TTC549 (cell line): Measurements from ENCODE around the gene EBF3.

ENCODE experiments used
- FAIRE-seq: peaks from 2 replicates; lab custom pipeline; 2012; peaks lifted over from hg19 to GRCh38; lab: Jason Lieb, UNC

The EBF3 gene

DNA sequence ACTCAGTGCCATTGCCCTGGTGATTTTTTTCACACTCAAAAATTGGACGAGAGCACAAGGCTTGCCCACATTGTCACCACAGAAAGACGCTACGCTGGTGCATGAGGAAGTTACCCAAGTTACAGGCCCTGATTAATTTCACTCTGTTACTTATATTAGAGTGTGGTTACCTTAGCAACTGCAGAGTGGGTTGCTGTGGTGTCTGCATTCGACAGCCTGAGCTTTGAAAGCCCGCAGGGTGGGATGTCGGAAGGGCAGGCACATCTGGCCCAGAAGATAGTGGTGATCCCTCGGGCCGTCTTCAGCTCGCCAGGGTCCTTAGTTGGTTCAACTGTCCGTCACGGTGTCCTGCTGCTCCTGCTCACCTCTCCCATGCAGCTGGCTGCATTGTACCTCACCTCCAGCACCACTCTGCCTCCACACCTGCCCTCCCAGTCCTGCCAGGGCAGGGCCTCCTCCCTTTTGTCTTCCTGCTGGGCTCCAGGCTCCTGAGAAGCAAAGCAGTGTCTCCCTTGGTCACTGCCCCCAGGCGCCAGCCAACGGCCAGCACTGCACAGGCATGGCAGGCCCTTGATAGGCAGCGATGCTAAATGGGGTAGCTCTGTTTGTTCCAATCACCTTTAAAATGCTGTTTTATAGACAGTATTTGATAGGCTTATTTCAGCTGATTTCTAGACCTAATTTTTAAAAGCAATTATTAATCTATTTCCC lies 167.2 kb downstream of the EBF3 start:
- FAIRE-seq: no peak

GRCh38 chr10:129793996-129794395 lies 170.1 kb downstream of the EBF3 start:
- FAIRE-seq: no peak

- FAIRE-seq: no peak
These were observed 170.6 kb downstream of the EBF3 start for GRCh38 chr10:129793479-129793878.

GRCh38 chr10:129792864-129793263 lies 171.2 kb downstream of the EBF3 start:
- FAIRE-seq: no peak

- no peak for FAIRE-seq
These were observed 171.9 kb downstream of the EBF3 start for GRCh38 chr10:129792141-129792540.

GRCh38 chr10:129790715-129791446 lies 173.2 kb downstream of the EBF3 start:
- FAIRE-seq: no peak

DNA sequence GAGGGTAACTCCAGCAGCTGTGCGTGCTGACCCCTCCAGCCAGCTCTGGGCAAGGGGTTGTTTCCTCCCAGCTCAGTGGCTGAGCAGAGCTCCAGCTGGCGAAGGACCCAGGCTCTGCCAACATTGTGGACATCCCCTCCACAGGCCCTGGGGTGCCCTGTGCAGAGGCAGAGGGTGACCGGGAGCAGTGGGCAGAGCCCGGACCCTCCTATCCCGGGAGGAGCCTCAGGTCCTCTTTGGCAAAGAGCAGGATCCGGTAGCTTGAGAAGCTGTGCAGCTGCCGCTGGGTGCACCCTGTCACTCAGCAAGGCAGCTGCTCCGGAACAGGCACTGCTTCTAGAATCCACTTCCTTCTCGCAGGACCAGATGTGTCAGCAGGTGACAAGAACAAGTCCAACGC lies 175.9 kb downstream of the EBF3 start:
- no peak for FAIRE-seq

GRCh38 chr10:129787557-129787956 lies 176.5 kb downstream of the EBF3 start:
- FAIRE-seq: no peak

- no peak for FAIRE-seq
These were observed 177.9 kb downstream of the EBF3 start for GRCh38 chr10:129786216-129786615.

- FAIRE-seq: no peak
These were observed 178.5 kb downstream of the EBF3 start for GRCh38 chr10:129785536-129785981.
